ENCODE data around the gene C1QTNF4. TPM values are rescaled to one million over a fixed set of nuclear protein-coding genes. Genes with fewer than 3 reads are reported as not detected.

Gene C1QTNF4
- total and polyA plus RNA-seq, 2 of the 13 experiments (the other 11 are each of a cell fraction or from before 2014, with no cell fraction given): not detected

DNA sequence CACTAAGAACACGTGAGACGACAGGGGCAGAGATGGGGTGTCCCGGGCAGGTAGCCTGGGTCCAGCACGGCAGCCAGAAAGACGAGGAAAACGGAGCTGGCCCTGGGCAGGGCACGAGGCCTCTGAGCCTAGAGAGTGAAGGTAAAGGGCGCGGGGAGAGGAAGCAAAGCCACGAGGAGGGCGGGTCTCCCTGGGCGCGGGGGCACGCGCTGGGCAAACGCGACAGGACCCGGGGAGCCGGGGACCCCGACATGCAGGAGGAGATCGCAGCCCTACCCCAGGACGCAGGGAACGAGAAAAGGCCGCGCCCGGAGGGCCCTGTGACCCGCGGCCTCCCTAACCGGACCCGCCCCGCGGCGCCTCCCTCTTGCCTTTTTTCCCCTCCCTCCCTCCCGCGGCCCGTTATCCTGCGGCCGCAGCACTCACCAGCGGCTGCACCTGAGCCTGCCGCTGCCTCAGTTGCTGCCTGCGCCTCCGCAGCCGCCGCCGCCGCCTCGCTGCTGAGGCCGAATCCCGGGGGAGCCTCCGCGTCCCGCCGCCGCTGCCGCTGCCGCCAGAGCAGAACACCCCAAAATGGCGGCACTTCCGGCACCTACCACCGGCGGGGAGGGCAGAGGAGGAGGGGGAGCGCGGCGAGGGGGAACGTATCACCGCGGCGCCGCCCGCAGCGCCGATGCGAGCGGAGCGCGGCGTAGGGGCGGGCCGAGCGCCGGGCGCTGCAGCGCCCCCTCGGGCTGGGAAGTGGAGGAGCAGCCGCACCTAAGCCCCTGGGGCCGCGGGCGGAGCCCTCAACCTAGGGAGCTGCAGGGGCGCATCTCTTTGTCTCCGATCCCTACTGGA, 41.4 kb downstream of the C1QTNF4 start, which contains the start of gene CELF1 (continued):
- TF ChIP-seq ZNF570 (CRISPR knock-in tag; IDR thresholded peaks at IDR 0.05; ENCODE audit: borderline replicate concordance) (no peak), ZNF235 (CRISPR knock-in tag; IDR thresholded peaks at IDR 0.05; ENCODE audit: borderline replicate concordance) (no peak), ZC3H4 (CRISPR knock-in tag; IDR thresholded peaks at IDR 0.05; ENCODE audit: borderline replicate concordance) (no peak), KDM5B (CRISPR knock-in tag; IDR thresholded peaks at IDR 0.05; ENCODE audit: borderline replicate concordance) (peak; percentile 84), SATB2 (CRISPR knock-in tag; IDR thresholded peaks at IDR 0.05) (no peak), ZNF546 (CRISPR knock-in tag; conservative IDR thresholded peaks at IDR 0.05) (peak; percentile 79; the same call in 1 of the 2 replicates), NFKB2 (CRISPR knock-in tag; IDR thresholded peaks at IDR 0.05; ENCODE audit: borderline replicate concordance) (no peak), AGO2 (optimal IDR thresholded peaks at IDR 0.05; ENCODE audit: low read depth, low read length) (peak; percentile 88), ZNF292 (CRISPR knock-in tag; IDR thresholded peaks at IDR 0.05; ENCODE audit: borderline replicate concordance, low read depth) (no peak), ZNF33B (CRISPR knock-in tag; IDR thresholded peaks at IDR 0.05) (no peak), JARID2 (CRISPR knock-in tag; IDR thresholded peaks at IDR 0.05; ENCODE audit: insufficient replicate concordance) (no peak), LCORL (IDR thresholded peaks at IDR 0.05) (no peak), LCORL (CRISPR knock-in tag; IDR thresholded peaks at IDR 0.05) (peak; percentile 60), ZFY (CRISPR knock-in tag; IDR thresholded peaks at IDR 0.05) (peak; percentile 88), ZNF782 (CRISPR knock-in tag; IDR thresholded peaks at IDR 0.05; ENCODE audit: borderline replicate concordance) (peak; percentile 82), ASH2L (IDR thresholded peaks at IDR 0.05; ENCODE audit: insufficient read length, low read depth, low read length) (peak; percentile 83), ZNF557 (CRISPR knock-in tag; IDR thresholded peaks at IDR 0.05) (no peak)
- TF ChIP-seq, protein P1, sequence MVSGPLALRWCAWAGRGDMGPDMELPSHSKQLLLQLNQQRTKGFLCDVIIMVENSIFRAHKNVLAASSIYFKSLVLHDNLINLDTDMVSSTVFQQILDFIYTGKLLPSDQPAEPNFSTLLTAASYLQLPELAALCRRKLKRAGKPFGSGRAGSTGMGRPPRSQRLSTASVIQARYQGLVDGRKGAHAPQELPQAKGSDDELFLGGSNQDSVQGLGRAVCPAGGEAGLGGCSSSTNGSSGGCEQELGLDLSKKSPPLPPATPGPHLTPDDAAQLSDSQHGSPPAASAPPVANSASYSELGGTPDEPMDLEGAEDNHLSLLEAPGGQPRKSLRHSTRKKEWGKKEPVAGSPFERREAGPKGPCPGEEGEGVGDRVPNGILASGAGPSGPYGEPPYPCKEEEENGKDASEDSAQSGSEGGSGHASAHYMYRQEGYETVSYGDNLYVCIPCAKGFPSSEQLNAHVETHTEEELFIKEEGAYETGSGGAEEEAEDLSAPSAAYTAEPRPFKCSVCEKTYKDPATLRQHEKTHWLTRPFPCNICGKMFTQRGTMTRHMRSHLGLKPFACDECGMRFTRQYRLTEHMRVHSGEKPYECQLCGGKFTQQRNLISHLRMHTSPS (CRISPR knock-in tag; IDR thresholded peaks at IDR 0.05; ENCODE audit: low read depth): no peak
- TF ChIP-seq, protein P2, sequence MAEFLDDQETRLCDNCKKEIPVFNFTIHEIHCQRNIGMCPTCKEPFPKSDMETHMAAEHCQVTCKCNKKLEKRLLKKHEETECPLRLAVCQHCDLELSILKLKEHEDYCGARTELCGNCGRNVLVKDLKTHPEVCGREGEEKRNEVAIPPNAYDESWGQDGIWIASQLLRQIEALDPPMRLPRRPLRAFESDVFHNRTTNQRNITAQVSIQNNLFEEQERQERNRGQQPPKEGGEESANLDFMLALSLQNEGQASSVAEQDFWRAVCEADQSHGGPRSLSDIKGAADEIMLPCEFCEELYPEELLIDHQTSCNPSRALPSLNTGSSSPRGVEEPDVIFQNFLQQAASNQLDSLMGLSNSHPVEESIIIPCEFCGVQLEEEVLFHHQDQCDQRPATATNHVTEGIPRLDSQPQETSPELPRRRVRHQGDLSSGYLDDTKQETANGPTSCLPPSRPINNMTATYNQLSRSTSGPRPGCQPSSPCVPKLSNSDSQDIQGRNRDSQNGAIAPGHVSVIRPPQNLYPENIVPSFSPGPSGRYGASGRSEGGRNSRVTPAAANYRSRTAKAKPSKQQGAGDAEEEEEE (CRISPR knock-in tag; IDR thresholded peaks at IDR 0.05; ENCODE audit: borderline replicate concordance): no peak
- TF ChIP-seq, protein P3, sequence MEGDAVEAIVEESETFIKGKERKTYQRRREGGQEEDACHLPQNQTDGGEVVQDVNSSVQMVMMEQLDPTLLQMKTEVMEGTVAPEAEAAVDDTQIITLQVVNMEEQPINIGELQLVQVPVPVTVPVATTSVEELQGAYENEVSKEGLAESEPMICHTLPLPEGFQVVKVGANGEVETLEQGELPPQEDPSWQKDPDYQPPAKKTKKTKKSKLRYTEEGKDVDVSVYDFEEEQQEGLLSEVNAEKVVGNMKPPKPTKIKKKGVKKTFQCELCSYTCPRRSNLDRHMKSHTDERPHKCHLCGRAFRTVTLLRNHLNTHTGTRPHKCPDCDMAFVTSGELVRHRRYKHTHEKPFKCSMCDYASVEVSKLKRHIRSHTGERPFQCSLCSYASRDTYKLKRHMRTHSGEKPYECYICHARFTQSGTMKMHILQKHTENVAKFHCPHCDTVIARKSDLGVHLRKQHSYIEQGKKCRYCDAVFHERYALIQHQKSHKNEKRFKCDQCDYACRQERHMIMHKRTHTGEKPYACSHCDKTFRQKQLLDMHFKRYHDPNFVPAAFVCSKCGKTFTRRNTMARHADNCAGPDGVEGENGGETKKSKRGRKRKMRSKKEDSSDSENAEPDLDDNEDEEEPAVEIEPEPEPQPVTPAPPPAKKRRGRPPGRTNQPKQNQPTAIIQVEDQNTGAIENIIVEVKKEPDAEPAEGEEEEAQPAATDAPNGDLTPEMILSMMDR (CRISPR knock-in tag; IDR thresholded peaks at IDR 0.05): peak; percentile 82
- TF ChIP-seq, protein P4, sequence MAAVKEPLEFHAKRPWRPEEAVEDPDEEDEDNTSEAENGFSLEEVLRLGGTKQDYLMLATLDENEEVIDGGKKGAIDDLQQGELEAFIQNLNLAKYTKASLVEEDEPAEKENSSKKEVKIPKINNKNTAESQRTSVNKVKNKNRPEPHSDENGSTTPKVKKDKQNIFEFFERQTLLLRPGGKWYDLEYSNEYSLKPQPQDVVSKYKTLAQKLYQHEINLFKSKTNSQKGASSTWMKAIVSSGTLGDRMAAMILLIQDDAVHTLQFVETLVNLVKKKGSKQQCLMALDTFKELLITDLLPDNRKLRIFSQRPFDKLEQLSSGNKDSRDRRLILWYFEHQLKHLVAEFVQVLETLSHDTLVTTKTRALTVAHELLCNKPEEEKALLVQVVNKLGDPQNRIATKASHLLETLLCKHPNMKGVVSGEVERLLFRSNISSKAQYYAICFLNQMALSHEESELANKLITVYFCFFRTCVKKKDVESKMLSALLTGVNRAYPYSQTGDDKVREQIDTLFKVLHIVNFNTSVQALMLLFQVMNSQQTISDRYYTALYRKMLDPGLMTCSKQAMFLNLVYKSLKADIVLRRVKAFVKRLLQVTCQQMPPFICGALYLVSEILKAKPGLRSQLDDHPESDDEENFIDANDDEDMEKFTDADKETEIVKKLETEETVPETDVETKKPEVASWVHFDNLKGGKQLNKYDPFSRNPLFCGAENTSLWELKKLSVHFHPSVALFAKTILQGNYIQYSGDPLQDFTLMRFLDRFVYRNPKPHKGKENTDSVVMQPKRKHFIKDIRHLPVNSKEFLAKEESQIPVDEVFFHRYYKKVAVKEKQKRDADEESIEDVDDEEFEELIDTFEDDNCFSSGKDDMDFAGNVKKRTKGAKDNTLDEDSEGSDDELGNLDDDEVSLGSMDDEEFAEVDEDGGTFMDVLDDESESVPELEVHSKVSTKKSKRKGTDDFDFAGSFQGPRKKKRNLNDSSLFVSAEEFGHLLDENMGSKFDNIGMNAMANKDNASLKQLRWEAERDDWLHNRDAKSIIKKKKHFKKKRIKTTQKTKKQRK (IDR thresholded peaks at IDR 0.05; ENCODE audit: low read length): no peak
